ENCODE measurements around the gene FXYD6. TPM values are rescaled to one million over a fixed set of nuclear protein-coding genes. Genes with fewer than 3 reads are reported as not detected.
A peak's percentile ranks its signal among the peaks of the same experiment; 100 is the strongest.

FXYD6 gene
- total RNA-seq, 2 experiments from 2014 or later: not detected

DNA sequence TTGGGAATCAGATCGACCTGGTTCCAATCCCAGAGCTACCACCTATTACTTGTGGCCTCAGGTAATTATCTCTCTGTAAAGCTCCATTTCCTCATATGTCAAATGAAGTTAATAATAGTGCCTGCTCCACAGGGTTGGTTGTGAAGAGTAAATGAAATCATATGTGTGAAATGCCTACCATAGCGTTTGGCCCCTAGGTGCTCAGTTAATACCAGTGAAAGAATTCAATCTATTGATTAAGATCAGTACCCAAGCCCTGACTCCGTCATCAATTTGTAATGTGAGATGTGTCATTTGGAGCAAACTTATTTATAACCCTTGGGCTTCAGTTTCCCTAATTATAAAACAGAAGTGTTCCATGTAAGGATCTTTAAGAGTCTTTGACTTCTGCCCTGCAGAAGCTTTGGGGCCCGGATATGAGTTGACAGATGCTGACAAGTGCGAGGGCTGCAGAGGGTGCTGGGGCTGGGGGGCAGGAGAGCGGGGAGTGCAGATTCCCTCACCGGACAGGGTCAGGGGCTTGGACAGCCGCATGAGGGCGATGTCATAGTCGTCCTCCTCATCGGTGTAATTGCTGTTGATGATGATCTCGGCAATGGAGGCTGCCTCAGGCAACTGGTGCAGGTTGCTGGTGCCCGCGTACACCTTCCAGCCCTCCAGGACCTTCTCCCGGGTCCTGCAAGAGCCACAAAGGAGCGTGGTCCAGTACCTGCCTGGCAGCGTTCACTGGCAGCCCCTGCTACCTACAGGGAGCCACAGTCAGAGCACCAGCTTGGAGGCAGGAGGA is 31.8 kb upstream of the FXYD6 start:
- Mint-ChIP-seq H3K4me1 (peaks cover 12% of the 10 kb centered on the region), H3K36me3 (ENCODE audit: low read depth) (no peaks in the 10 kb centered on the region), H3K27ac (no peak overlapping the region), H3K9me3 (no peaks in the 10 kb centered on the region), H3K4me3 (peak overlapping the region; percentile 48), H3K27me3 (peaks cover 2% of the 10 kb centered on the region)
- ChIA-PET CTCF (interaction anchor here (1.2 to 2.3 kb wide), 7 partner anchors 38 to 145 kb away, joined by 3 to 19 read pairs (median 6); no protein-coding TSS in a partner anchor), POLR2A (interaction anchor here (1.0 kb wide), 1 partner anchor 9 kb away, joined by 3 read pairs; no protein-coding TSS in a partner anchor)
- DNase-seq: no peak

GRCh38 chr11:117907276-117908108 is 31.0 kb upstream of the FXYD6 start:
- peak overlapping the region; percentile 50 for H3K27ac Mint-ChIP-seq
- peak overlapping the region; percentile 48 for H3K4me3 Mint-ChIP-seq
- POLR2A ChIA-PET: interaction anchor here (1.0 kb wide), 3 partner anchors 10 to 79 kb away, joined by 3 to 4 read pairs (median 3); partner anchors contain the start of gene IL10RA

DNA sequence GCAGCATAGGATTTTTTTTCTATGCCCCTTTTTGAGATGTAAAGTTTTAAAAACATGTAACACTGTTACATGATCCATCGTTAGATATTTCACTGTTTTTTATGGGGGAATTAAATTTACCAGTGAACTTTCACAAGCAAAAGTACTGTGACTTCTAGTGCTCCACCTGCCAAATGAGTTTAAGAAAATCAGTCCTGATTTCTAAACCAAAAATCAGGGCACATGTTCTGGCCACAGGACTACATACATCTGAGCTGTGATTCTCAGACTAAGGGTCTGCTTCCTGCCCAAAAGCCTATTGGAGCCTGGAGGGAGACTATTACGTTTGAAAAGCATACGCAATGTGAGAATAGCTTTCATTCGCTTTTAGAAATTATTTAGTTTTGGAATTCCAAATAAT is 30.3 kb upstream of the FXYD6 start:
- Mint-ChIP-seq H3K36me3 (ENCODE audit: low read depth) (no peaks in the 10 kb centered on the region), H3K27ac (no peak overlapping the region), H3K4me3 (no peak overlapping the region), H3K4me1 (peaks cover 12% of the 10 kb centered on the region), H3K9me3 (no peaks in the 10 kb centered on the region), H3K27me3 (no peaks in the 10 kb centered on the region)
- ChIA-PET CTCF (interaction anchor here (0.6 to 2.3 kb wide), 8 partner anchors 12 to 146 kb away, joined by 3 to 19 read pairs (median 6); no protein-coding TSS in a partner anchor), POLR2A (interaction anchor here (1.0 kb wide), 2 partner anchors 44 to 79 kb away, joined by 3 to 4 read pairs; partner anchors contain the start of gene IL10RA)
- no peak for DNase-seq

More at GRCh38 chr11:117907276-117908108, 31.0 kb upstream of the FXYD6 start:
- Mint-ChIP-seq H3K27me3 (peaks cover under 1% of the 10 kb centered on the region), H3K4me1 (peaks cover 12% of the 10 kb centered on the region), H3K36me3 (ENCODE audit: low read depth) (no peaks in the 10 kb centered on the region), H3K9me3 (no peaks in the 10 kb centered on the region)
- CTCF ChIA-PET: interaction anchor here (1.1 to 2.3 kb wide), 8 partner anchors 12 to 146 kb away, joined by 3 to 19 read pairs (median 6); no protein-coding TSS in a partner anchor
- peak; percentile 82 for DNase-seq

DNA sequence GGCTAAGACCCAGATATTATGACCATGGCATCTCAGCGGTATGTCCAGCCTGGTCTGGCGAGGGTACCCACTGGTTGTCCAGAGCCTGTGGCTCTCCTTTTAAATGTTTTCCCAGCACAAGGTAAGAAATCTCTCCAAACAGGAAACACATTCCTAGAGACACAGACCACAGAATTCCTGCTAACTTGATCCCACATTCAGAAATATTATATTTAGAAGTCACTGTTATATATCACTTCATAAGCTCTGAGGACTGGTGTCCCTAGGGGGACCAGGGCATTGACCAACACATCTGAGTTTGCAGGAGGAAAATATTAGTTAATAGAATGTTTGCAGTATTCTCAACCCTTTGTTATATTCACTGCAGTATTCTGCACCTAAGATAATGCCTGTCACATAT is 29.7 kb upstream of the FXYD6 start:
- no peaks in the 10 kb centered on the region for H3K27me3 Mint-ChIP-seq
- H3K27ac Mint-ChIP-seq: no peak overlapping the region
- H3K9me3 Mint-ChIP-seq: no peaks in the 10 kb centered on the region
- H3K4me3 Mint-ChIP-seq: no peak overlapping the region
- H3K4me1 Mint-ChIP-seq: peaks cover 12% of the 10 kb centered on the region
- no peaks in the 10 kb centered on the region for H3K36me3 Mint-ChIP-seq (ENCODE audit: low read depth)
- ChIA-PET CTCF (interaction anchor here (1.8 to 2.3 kb wide), 3 partner anchors 41 to 89 kb away, joined by 6 to 19 read pairs (median 6); no protein-coding TSS in a partner anchor), POLR2A (no interaction called here)
- DNase-seq: no peak

- no peak overlapping the region for H3K27ac Mint-ChIP-seq
- no peaks in the 10 kb centered on the region for H3K9me3 Mint-ChIP-seq
- ChIA-PET CTCF (interaction anchor here (0.8 to 2.5 kb wide), 5 partner anchors 41 to 147 kb away, joined by 3 to 14 read pairs (median 6); no protein-coding TSS in a partner anchor), POLR2A (no interaction called here)
- H3K27me3 Mint-ChIP-seq: no peaks in the 10 kb centered on the region
- H3K36me3 Mint-ChIP-seq (ENCODE audit: low read depth): no peaks in the 10 kb centered on the region
- DNase-seq: no peak
- no peak overlapping the region for H3K4me3 Mint-ChIP-seq
- peaks cover 12% of the 10 kb centered on the region for H3K4me1 Mint-ChIP-seq
Measured at GRCh38 chr11:117905524-117905923, 29.1 kb upstream of the FXYD6 start.

- Mint-ChIP-seq H3K4me3 (no peak overlapping the region), H3K36me3 (ENCODE audit: low read depth) (no peaks in the 10 kb centered on the region), H3K4me1 (peaks cover 21% of the 10 kb centered on the region), H3K9me3 (no peaks in the 10 kb centered on the region), H3K27ac (no peak overlapping the region), H3K27me3 (no peaks in the 10 kb centered on the region)
- ChIA-PET POLR2A (no interaction called here), CTCF (interaction anchor here (1.1 to 2.5 kb wide), 4 partner anchors 43 to 152 kb away, joined by 3 to 14 read pairs (median 6); no protein-coding TSS in a partner anchor)
- no peak for DNase-seq
Measured at GRCh38 chr11:117903505-117904382, 27.3 kb upstream of the FXYD6 start.

DNA sequence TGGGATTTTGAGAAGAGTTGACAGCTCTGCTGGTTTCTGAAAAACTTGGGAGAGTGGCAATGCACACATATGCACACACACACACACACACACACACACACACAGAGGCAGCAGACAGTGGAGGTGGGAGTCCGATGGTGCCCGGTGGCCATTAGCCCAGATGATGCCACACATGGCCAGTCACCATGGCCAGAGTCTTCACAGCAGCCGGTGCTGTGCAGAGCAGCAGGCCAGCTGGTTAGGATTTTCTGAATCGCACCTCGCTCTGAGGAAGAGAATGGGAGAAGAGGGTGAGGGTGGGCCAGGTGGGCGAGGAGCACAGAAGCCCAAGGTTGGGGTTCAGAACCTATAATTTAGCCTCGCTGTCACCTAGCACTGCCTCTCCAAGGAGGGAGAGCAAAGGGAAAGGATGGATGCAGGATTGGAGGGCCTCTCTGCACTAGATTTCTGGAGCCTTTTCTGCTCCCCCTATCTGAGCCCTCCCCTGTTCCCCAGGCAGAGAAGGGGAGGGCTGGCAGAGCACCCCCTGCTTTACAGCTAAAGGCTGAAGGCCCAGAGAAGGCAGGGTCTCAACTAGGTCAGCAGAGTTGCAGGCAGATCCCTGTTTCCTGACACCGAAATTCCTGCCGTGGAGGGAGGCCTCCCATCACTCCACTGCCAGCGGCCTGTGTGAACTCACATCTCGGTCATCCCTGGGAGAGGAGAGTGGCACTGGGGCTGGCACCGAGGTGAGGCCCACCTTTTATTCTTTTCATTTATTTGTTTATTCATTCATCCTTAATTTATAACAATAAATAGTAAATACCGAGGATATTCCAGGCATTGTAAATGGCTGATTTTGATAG is 25.8 kb upstream of the FXYD6 start:
- peaks cover 12% of the 10 kb centered on the region for H3K4me1 Mint-ChIP-seq
- H3K27me3 Mint-ChIP-seq: no peaks in the 10 kb centered on the region
- no peak overlapping the region for H3K4me3 Mint-ChIP-seq
- no peaks in the 10 kb centered on the region for H3K9me3 Mint-ChIP-seq
- no peaks in the 10 kb centered on the region for H3K36me3 Mint-ChIP-seq (ENCODE audit: low read depth)
- no peak for DNase-seq
- ChIA-PET POLR2A (no interaction called here), CTCF (interaction anchor here (1.0 kb wide), 1 partner anchor 45 kb away, joined by 5 read pairs; no protein-coding TSS in a partner anchor)
- no peak overlapping the region for H3K27ac Mint-ChIP-seq

DNA sequence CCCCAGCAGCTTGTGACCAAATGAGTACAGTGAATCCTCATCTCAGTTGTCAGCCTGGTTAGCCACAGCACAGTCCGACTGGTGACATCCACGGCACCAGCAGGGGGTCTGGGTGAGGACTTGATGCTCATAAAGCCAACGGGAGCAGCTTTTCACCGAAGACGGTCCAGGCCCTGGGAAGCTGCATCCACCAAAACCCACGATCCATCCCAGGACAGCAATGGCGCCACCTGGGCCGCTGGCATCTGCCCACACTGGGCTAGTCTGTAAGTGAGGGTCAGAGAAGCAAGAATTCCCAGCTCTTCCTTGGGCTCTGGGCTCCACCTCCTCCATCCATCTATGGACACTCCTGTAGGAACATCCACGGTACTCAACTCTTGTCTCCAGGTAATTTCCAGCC is 25.1 kb upstream of the FXYD6 start:
- Mint-ChIP-seq H3K27ac (no peak overlapping the region), H3K4me3 (no peak overlapping the region), H3K36me3 (ENCODE audit: low read depth) (no peaks in the 10 kb centered on the region), H3K9me3 (no peaks in the 10 kb centered on the region), H3K27me3 (peaks cover 2% of the 10 kb centered on the region), H3K4me1 (peaks cover 9% of the 10 kb centered on the region)
- CTCF ChIA-PET: interaction anchor here (1.0 kb wide), 1 partner anchor 45 kb away, joined by 5 read pairs; no protein-coding TSS in a partner anchor
- DNase-seq: no peak
- POLR2A ChIA-PET: no interaction called here

GRCh38 chr11:117900720-117901440 is 24.4 kb upstream of the FXYD6 start:
- ChIA-PET POLR2A (no interaction called here), CTCF (interaction anchor here (1.2 to 1.9 kb wide), 3 partner anchors 46 to 94 kb away, joined by 4 to 7 read pairs (median 6); no protein-coding TSS in a partner anchor)
- H3K9me3 Mint-ChIP-seq: no peaks in the 10 kb centered on the region
- peaks cover 9% of the 10 kb centered on the region for H3K4me1 Mint-ChIP-seq
- H3K27ac Mint-ChIP-seq: no peak overlapping the region
- no peaks in the 10 kb centered on the region for H3K36me3 Mint-ChIP-seq (ENCODE audit: low read depth)
- H3K27me3 Mint-ChIP-seq: peaks cover 6% of the 10 kb centered on the region
- H3K4me3 Mint-ChIP-seq: no peak overlapping the region
- no peak for DNase-seq

DNA sequence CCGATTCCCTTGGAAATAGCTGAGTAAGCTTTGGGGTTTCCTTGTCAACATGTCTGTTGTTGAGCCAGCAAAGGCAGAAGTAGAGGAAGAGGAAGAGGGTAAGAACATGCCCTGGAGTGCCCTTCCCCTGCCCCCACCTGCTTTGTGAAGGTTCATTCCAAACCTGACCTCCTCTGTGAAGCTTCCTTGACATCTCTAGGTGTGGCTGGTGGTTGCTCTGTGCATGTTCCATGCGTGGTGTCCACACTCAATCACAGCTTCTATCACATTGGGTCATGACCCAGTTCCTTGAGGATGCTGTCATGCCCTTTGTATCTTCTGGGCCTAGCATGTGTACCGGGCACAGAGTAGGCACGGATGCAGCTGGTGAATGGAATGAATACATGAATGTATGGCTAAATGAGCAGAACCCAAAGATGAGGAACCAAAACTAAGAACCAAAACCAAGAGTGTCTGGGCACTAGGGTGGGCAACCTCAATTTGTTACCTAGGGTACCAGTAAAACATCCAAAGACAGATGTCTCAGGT is 23.7 kb upstream of the FXYD6 start:
- no peaks in the 10 kb centered on the region for H3K36me3 Mint-ChIP-seq (ENCODE audit: low read depth)
- H3K4me1 Mint-ChIP-seq: peaks cover 9% of the 10 kb centered on the region
- H3K27ac Mint-ChIP-seq: no peak overlapping the region
- ChIA-PET CTCF (interaction anchor here (1.2 to 1.9 kb wide), 3 partner anchors 47 to 93 kb away, joined by 4 to 7 read pairs (median 6); no protein-coding TSS in a partner anchor), POLR2A (no interaction called here)
- peaks cover 6% of the 10 kb centered on the region for H3K27me3 Mint-ChIP-seq
- no peak for DNase-seq
- no peak overlapping the region for H3K4me3 Mint-ChIP-seq
- H3K9me3 Mint-ChIP-seq: no peaks in the 10 kb centered on the region

DNA sequence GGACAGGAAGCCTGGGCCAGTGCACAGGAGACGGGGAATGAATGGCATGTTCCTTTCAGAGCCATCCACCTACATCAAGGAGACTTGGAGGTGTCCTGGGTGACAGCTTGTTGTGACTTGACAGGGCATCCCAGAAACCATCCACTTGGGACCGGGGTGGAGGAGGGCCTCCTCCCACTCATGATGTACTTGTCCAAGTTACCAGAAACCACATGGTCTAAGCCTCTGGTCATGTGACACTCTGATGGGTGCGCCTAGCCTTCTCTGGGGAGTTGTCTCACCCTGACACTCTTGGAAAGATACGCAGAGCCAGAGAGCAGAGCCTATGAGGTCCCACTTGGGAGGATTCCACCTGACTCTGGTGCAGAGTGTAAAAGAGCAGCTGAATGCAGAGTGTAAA is 21.6 kb upstream of the FXYD6 start:
- no peak for DNase-seq
- Mint-ChIP-seq H3K27ac (no peak overlapping the region), H3K4me1 (peaks cover 9% of the 10 kb centered on the region), H3K36me3 (ENCODE audit: low read depth) (no peaks in the 10 kb centered on the region), H3K27me3 (peaks cover 17% of the 10 kb centered on the region), H3K9me3 (peaks cover 4% of the 10 kb centered on the region), H3K4me3 (no peak overlapping the region)
- POLR2A ChIA-PET: no interaction called here
- CTCF ChIA-PET: no interaction called here

Data from activated CD4-positive, alpha-beta memory T cell treated with anti-CD3 and anti-CD28 coated beads, Interleukin-2, amount 10 ng/mL, durations not matched to agents 7 days and 5 days (primary cell).